NCI-H1048 (cell line): ENCODE results near the gene CEBPG.

Experiments
- DNase-seq: peaks from one replicate; lab custom pipeline; 2025; lab: John Stamatoyannopoulos, UW

The CEBPG gene

GRCh38 chr19:33405553-33406461 lies 32.3 kb downstream of the CEBPG start:
- DNase-seq: no peak

GRCh38 chr19:33406521-33407139 lies 33.1 kb downstream of the CEBPG start:
- DNase-seq: peak; percentile 26

DNA sequence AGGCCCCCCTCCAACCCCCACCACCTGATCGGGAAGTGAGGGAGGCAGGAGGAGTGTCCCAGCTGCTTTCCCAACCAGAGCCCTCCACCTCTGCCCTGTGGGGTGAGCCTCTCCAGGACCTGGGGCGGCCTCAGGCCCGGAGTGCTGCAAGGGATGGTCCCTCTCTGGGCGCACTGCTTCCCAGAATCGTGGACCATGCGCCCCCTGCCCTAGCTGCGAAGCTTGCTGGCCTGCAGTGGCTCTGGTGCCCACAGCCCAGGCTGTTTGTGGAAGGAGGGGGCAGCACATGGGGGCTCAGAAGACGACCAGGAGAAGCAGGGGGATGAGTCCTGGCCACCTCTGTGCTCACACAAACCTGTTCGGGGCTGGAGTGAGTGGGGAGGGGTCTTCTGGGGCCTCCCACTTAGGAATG lies 33.6 kb downstream of the CEBPG start:
- no peak for DNase-seq

- DNase-seq: no peak
Measured at GRCh38 chr19:33407716-33408115, 34.2 kb downstream of the CEBPG start.

DNA sequence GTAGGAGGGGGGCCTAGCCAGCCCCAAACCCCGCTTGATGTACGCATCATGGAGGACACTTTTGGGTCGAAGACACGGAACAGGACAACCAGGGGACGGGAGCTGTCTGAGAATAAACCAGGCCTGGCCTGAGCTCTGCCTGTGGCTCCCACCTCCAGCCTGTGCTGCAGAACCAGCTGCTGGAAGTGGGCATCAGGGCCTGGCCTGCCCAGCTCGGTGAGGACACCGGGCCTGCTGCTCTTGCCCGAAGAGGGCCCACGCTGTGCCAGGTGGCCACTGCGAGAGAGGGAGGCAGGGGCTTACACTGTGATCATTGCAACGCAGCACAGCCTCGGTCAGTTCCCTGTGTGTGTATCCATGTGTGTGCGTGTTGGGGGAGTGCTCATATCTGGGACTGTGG lies 34.6 kb downstream of the CEBPG start:
- no peak for DNase-seq

DNA sequence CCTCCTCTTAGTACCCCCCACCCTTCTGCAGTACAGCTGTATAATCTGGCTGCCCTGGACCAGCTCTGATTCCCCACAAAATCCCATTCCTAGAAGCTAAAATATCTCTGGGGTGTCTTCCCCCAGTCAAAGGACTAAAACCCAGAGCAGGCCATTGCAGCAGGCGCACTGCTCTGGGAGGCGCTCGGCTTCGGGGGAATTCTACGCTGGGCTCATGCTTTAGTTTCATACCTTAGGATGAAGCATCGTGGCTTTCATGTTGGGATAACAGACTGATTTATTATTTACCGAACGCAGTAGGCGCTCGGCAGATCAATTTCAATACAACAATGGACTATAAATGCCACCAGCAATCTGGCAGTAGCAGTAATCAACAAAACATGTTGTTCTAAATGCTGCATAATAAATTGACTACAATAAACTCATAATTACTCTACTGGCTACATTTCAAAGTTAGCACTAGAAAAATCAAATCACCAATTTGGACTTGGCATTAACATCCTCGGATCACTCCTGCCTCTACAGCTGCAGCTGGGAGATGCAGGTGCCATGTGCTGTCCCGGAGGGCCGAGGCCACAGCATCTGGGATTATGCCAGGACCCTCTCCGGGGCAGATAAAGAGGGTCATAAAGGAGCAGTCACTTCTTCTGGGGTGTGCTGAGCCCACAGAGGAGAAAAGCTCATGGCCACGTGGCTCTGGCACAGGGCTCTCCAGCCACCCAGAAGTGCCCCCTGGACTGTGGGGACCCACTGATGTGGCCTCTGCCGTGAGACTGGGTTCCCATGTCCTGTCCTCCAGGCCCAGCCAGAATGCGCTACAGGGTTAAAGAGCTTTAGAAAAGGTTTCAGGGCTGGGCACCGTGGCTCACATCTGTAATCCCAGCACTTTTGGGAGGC lies 35.3 kb downstream of the CEBPG start:
- DNase-seq: no peak

- DNase-seq: no peak
Measured at GRCh38 chr19:33409906-33410685, 36.6 kb downstream of the CEBPG start.

GRCh38 chr19:33410915-33411401 lies 37.4 kb downstream of the CEBPG start:
- no peak for DNase-seq

- DNase-seq: no peak
Measured at GRCh38 chr19:33411621-33412180, 38.2 kb downstream of the CEBPG start.

DNA sequence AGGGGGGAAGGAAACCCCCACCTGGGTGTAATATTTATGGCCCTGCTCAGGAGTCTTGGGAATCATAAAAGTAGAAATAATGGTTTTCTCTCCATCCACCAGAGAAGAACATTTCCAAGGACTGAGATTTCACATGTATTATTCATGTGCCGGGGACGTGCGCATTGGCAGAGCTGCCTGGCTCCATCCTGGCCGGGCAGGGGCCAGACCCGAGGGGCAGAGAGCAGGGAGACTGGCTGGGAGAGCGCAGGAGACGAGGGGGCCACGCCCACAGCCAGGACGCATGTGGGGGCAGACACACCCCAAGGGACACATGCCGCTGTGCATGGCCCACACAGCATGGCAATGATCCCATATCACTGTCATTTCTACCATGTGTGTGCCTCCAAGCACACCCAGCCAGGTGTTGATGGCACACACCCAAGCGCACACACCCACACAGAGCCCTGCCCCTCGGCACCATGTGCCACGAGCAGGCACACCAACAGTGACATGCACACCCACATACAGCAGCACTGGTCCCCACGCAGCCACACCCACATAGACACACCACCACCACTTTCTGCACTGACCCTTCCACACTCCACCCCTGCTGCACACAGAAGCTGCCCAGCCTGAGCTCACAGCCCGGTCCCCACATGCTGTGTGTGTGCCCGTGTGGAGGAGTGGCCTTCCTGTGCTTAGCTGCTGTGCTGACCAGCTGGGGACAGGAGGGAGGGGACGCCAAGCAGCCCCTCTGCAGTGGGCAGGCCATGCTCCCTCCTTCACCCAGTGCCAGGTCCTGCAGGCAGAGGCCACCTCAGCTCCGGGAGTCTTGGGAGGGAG lies 39.3 kb downstream of the CEBPG start:
- DNase-seq: no peak

- no peak for DNase-seq
Measured at GRCh38 chr19:33413426-33413725, 39.9 kb downstream of the CEBPG start.

DNA sequence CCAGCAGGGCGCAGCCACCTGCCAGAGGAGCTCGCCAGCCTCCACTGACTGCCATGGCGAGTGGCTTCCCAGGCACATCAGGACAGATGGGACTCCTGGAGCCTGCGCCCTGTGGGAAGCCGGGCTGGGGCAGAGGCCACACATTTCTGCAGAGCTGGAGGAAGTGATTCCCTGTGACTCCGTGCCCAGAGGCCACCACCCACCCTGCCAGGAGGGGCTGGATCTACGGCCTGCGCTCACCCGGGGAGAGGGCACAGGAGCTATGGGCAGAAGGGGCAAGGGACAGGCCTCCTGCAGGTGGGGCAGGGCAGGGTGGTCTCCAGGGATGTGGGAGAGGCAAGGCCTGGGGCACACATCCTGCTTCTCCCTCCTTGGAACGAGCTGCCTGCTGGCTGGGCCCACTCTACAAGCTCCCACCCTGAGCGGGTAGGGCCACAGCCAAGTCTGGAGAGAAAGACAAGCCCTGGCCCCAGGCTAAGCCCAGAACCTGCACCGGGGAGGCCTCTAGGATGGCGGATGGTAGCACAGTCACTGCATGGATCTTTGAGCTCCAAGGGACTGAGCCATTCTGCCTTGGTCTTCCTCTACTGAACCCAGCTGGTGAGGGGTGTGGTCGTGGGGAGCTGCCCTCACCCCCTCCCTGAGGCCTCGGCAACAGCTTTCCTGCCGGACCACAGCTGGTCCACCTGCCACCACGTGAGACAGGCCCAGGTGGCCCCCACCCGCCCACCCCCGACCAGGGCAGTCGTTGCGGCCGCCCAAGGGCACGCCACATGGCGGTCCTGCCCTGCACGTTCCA lies 40.6 kb downstream of the CEBPG start:
- no peak for DNase-seq

DNA sequence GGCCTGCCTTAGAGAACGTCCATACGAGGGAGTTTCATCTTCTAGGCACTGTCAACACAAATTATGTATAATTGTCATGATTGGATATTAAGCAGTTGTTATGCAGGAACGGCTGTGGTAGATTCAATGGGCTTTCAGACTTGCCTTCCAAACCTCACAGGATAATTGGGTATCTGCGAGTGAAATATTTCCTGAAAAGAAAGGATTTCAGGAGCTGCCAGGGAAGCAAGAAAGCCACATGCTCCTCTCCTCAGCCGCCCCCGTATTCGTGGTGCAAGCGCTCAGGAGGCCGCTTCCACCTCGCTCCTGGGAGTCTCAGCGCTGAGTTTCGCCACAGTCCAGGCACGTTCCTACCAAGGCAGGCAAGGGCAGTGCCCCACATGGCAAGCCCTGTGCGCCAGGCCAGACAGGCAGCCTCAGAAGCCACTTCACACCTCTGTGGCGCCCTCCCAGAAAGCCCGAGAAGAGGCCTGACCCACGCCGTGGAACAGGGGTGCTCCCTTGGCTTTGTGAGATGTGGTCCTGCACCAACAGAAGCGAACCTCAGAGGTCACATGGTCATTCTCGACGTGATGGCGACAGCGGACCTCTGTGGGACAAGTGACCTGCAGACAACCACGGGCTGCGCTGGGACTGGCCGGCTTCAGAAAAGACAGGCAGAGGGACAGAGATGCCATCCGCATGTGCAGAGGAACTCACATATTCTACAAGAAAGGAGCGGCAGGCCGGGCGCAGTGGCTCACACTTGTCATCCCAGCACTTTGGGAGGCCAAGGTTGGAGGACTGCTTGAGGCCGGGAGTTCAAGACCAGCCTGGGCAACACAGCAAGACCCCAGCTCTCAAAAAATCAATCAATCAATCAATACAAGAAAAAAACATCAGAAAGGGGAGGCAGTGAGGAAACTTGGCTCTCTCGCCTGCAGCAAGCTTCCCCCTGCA lies 41.4 kb downstream of the CEBPG start:
- no peak for DNase-seq

DNA sequence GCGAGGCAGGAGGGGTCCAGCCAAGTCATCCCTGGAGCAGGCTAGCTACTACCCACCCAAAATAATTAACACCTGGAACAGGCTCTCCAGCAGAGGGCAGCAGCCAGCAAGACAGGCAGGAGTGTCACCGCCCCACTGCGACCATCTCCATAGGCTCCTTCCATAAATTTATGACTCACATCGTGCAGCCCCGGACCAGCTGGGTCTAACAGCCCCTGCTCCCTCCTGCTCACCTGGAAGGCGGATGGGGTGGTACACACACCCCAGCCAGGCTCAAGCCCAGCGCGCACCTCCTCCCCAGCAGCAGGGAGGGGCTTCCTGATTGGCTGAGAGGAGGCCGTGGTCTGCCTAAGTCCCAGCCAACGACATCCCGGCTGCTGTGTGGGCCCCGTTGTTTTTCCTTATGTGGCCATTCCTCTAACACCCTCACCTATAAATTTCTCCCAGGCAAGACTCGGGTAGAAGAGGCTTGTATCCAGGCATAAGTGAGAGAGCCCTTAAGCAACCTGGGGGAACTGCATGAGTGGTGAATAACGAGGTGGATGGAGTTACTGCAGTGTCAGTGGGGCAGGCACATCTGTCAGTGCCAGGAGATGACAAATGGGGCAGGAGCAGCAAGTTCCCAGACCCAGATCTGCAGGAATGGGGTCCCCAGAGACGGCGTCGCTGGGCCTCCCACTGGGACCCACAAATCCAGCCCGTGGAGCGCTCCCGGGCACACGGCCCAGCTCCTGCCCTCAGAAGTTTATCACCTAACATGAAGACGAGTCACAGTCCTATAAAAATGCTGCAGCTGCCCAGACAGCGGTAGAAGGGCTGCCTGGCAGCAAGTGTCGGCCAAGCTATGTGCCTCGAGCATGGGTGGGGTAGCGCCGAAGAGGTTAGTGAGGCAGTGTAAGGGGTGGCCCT lies 43.1 kb downstream of the CEBPG start:
- DNase-seq: peak; percentile 33

DNA sequence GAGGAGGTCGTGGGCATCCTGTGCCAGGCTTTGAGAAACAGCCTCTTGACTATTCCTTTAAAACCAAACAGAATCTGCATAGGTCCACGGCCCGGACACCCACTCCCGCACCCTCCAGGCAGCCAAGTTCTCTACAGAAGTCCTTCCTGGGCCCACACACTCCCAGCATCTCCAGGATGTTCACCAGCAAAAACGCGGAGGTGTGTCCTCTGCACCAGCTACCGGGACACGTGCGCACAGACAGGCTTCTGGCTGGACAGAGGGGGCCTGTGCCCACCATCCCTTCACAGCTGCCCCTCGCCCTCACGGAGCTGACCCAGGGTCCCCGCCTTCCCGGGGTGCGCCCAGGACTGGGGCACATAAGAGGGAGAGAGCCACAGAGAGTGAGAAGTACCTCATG lies 44.2 kb downstream of the CEBPG start:
- no peak for DNase-seq

GRCh38 chr19:33418461-33418860 lies 45.0 kb downstream of the CEBPG start:
- DNase-seq: no peak
